Right lobe of liver (tissue), 6 donors: ENCODE data around the gene GPR78. TPM values are rescaled to one million over a fixed set of nuclear protein-coding genes. Genes with fewer than 3 reads are reported as not detected.
A peak's percentile ranks its signal among the peaks of the same experiment; 100 is the strongest.

ENCODE experiments used
- ATAC-seq, 4 donors: fragments of 200-7000 bp; cut with Tn5 transposase; one replicate each; pipeline ENCODE4 v1.9.1; 2020; ENCODE audit warnings: mild to moderate bottlenecking in 4 of 4, moderate library complexity in 4 of 4
- DNase-seq, 3 donors: peaks; one replicate each; pipeline ENCODE4 v3.0.0-alpha.2; 2020
- H3K27ac ChIP-seq, 3 donors: fragments of 200-600 bp; one replicate each; pipeline ENCODE4 v1.8.0; 2022
- H3K27me3 ChIP-seq, 2 donors: fragments of 200-600 bp; one replicate each; pipeline ENCODE4 v1.8.0; 2022
- H3K36me3 ChIP-seq, 4 donors: fragments of 200-600 bp; sonication (generic) in 1 of 4; one replicate each; pipeline versions ENCODE4 v1.5.1 to v1.8.0; 2017 to 2022; ENCODE audit warnings: control low read depth in 1 of 4
- H3K4me1 ChIP-seq, 4 donors: fragments of 200-600 bp; sonication (generic) in 1 of 4; one replicate each; pipeline versions ENCODE4 v1.5.1 to v1.8.0; 2017 to 2022; ENCODE audit warnings: control low read depth in 1 of 4
- H3K4me3 ChIP-seq, 3 donors: fragments of 200-600 bp; one replicate each; pipeline ENCODE4 v1.8.0; 2022
- H3K9me3 ChIP-seq, 4 donors: fragments of 200-600 bp; sonication (generic) in 1 of 4; one replicate each; pipeline versions ENCODE4 v1.5.1 to v1.8.0; 2017 to 2022; ENCODE audit warnings: control low read depth in 1 of 4
- POLR2A ChIP-seq: fragments of 450-650 bp; IDR thresholded peaks from one replicate; pipeline ENCODE4 v1.6.1; 2017; ENCODE audit warnings: antibody characterized with exemption, mild to moderate bottlenecking
- WGBS: methylation state at CpG from one replicate; pipeline ENCODE4 v1.1.6; 2018; ENCODE audit warnings: low coverage, low lambda C conversion rate; ENCODE audit not compliant: insufficient coverage; ENCODE audit errors: missing lambda C conversion rate; 5-methylcytosine and 5-hydroxymethylcytosine counted together
- intact Hi-C, 2 donors: fragments of 100-400 bp; cut with DNase I; formaldehyde crosslinking; loops; one replicate each; pipeline versions ENCODE4 v1.11.2 to v1.14.1; 2022
- total RNA-seq, 6 experiments: library from RNA; depleted of rRNA in 2 of 6; stranded (reverse); fragments of >200 nt in 2 of 6; fragmentation: NEBNext Ultra II Directional in 3 of 6; extraction: Animal tissue kit (Norgen Biotek cat#: 25700) in 3 of 6; gene quantifications; one replicate each; pipeline versions ENCODE4 v1.1.0 to v1.2.4, GENCODE V29; 2016 to 2023
- TF ChIP-seq, protein P1 (sequence below), 4 donors: fragments of 200-600 bp in 3 of 4; fragments of 450-650 bp in 1 of 4; IDR thresholded peaks; one replicate each; pipeline versions ENCODE4 v1.5.1 to v1.8.0; 2016 to 2022; ENCODE audit warnings: antibody characterized with exemption in 4 of 4, mild to moderate bottlenecking in 2 of 4
- donor health status: DM: no; HTN: yes; CAD: no.
- donor health status: DM: no; HTN: no; CAD: no.
- donor health status: DM: no; HTN: no; CAD: no.
- donor health status: DM: no; HTN: yes; CAD: no.
- donor health status: DM: no; HTN: yes; CAD: no.

Gene GPR78
- total RNA-seq, 6 experiments from 2014 or later, result not detected

- no peak overlapping the region for H3K4me3 ChIP-seq
- H3K4me1 ChIP-seq, result no peaks in the 10 kb centered on the region
- no peak overlapping the region for H3K27ac ChIP-seq
- ATAC-seq (no peak), DNase-seq (no peak)
- no peaks in the 10 kb centered on the region for H3K9me3 ChIP-seq
- intact Hi-C loops, result no loop called here
- 60% methylated on average over 1 of the region's 4 CpGs for WGBS
- peaks cover 0 to 12% of the 10 kb centered on the region in 2 donors for H3K27me3 ChIP-seq
- no peaks in the 10 kb centered on the region for H3K36me3 ChIP-seq
- TF ChIP-seq, protein P1, sequence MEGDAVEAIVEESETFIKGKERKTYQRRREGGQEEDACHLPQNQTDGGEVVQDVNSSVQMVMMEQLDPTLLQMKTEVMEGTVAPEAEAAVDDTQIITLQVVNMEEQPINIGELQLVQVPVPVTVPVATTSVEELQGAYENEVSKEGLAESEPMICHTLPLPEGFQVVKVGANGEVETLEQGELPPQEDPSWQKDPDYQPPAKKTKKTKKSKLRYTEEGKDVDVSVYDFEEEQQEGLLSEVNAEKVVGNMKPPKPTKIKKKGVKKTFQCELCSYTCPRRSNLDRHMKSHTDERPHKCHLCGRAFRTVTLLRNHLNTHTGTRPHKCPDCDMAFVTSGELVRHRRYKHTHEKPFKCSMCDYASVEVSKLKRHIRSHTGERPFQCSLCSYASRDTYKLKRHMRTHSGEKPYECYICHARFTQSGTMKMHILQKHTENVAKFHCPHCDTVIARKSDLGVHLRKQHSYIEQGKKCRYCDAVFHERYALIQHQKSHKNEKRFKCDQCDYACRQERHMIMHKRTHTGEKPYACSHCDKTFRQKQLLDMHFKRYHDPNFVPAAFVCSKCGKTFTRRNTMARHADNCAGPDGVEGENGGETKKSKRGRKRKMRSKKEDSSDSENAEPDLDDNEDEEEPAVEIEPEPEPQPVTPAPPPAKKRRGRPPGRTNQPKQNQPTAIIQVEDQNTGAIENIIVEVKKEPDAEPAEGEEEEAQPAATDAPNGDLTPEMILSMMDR (IDR thresholded peaks at IDR 0.05), result no peak
- TF ChIP-seq POLR2A, result no peak
These were observed 3.4 kb downstream of the GPR78 start for GRCh38 chr4:8583655-8584025.

DNA sequence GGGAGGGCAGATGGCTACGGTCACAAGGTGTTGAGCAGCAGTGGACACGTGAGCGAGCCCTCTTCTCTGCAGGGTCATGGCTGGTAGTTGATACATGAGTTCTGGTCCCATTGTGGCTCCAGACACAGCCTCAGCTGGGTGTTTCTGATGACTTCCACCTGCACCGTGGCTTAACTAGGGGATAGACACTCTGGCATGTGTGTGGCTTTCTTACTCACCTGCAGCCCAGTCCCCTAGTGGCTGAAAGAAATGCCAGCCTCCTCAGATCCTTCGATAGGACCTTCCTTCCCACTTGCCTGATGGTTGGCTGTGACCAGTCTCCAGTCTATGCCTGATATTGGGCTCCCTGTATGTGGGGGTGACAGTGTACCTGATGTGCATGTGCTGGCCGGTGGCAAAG is 5.0 kb downstream of the GPR78 start:
- no peak for TF ChIP-seq POLR2A
- no CpG with 5 or more reads among the region's 6 CpGs for WGBS
- intact Hi-C loops, result loop anchor here in 1 of 2 donors (5.0 kb wide), 1 partner anchor 118 kb away; no protein-coding TSS in a partner anchor
- Histone ChIP-seq H3K9me3 (no peaks in the 10 kb centered on the region), H3K4me1 (no peaks in the 10 kb centered on the region), H3K27ac (no peak overlapping the region), H3K36me3 (no peaks in the 10 kb centered on the region), H3K27me3 (peaks cover 0 to 11% of the 10 kb centered on the region in 2 donors), H3K4me3 (no peak overlapping the region)
- ATAC-seq (no peak), DNase-seq (peak in 2 of 3 donors; percentile 12 to 15)

DNA sequence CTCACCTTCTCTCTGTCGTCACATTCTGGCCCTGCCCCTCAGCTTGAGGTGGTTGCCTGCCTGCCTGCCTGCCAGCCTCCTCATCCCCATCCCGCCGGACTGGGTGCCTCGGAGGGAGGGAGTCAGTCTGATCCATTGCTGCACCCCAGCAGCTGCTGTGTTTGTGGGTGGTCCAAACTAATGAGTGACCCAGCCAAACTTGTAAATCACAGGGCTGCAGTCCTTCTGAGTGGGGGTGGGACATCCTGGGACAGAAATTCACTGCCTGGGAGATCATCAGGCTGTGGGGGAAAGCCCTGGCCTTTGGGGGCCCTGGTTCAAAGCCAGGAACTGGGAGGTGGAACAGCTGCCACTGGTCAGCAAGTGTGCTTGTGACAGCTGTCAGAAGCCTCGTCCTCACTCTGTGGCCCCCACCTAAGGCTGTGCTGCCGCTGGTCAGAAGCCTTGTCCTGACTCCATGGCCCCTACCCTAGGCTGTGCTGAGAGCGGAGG is 5.6 kb downstream of the GPR78 start:
- ATAC-seq (no peak), DNase-seq (peak in 2 of 3 donors; percentile 17 to 37)
- TF ChIP-seq POLR2A, result no peak
- TF ChIP-seq, protein P1 (IDR thresholded peaks at IDR 0.05), result no peak
- Histone ChIP-seq H3K27me3 (peaks cover 0 to 7% of the 10 kb centered on the region in 2 donors), H3K36me3 (no peaks in the 10 kb centered on the region), H3K27ac (no peak overlapping the region), H3K9me3 (no peaks in the 10 kb centered on the region), H3K4me1 (no peaks in the 10 kb centered on the region), H3K4me3 (no peak overlapping the region)
- WGBS, result 52% methylated on average over 3 of the region's 7 CpGs
- intact Hi-C loops, result loop anchor here in 1 of 2 donors (5.0 kb wide), 1 partner anchor 118 kb away; no protein-coding TSS in a partner anchor

- no peaks in the 10 kb centered on the region for H3K9me3 ChIP-seq
- H3K4me1 ChIP-seq, result no peaks in the 10 kb centered on the region
- no peak overlapping the region for H3K27ac ChIP-seq
- WGBS, result 33% methylated on average over 3 of the region's 5 CpGs
- ATAC-seq (no peak), DNase-seq (peak in 1 of 3 donors; percentile 15)
- peaks cover 0 to 2% of the 10 kb centered on the region in 2 donors for H3K27me3 ChIP-seq
- no peaks in the 10 kb centered on the region for H3K36me3 ChIP-seq
- intact Hi-C loops, result loop anchor here in 1 of 2 donors (5.0 kb wide), 1 partner anchor 119 kb away; no protein-coding TSS in a partner anchor
- no peak overlapping the region for H3K4me3 ChIP-seq
- no peak for TF ChIP-seq POLR2A
- TF ChIP-seq, protein P1 (IDR thresholded peaks at IDR 0.05), result no peak
These were observed 6.1 kb downstream of the GPR78 start for GRCh38 chr4:8586246-8586645.

DNA sequence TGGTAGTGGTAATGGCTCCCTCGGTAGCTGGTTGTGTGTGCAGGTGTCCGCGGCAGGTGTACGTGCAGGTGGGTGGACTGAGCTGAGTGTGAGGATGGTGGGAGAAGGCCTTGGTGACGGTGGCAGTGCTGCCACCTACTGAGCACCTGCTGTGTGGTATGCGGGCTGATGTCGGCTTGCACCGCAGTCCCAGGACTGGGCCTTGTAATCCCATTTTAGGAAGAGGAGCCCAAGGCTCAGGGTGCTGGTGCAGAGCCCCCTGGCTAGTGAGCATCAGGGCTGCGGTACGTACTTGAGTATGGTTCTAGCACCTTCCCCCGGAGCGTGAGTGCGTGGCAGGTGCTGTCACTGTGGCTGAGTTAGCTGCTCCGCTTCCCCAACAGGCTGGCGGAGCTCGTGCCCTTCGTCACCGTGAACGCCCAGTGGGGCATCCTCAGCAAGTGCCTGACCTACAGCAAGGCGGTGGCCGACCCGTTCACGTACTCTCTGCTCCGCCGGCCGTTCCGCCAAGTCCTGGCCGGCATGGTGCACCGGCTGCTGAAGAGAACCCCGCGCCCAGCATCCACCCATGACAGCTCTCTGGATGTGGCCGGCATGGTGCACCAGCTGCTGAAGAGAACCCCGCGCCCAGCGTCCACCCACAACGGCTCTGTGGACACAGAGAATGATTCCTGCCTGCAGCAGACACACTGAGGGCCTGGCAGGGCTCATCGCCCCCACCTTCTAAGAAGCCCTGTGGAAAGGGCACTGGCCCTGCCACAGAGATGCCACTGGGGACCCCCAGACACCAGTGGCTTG is 6.7 kb downstream of the GPR78 start:
- Histone ChIP-seq H3K27ac (no peak overlapping the region), H3K27me3 (no peaks in the 10 kb centered on the region), H3K9me3 (no peaks in the 10 kb centered on the region), H3K4me3 (no peak overlapping the region), H3K36me3 (no peaks in the 10 kb centered on the region), H3K4me1 (no peaks in the 10 kb centered on the region)
- 20% methylated on average over 2 of the region's 37 CpGs for WGBS
- intact Hi-C loops, result loop anchor here in 1 of 2 donors (5.0 kb wide), 1 partner anchor 120 kb away; no protein-coding TSS in a partner anchor
- ATAC-seq (peak in 1 of 4 donors; percentile 28), DNase-seq (peak in 2 of 3 donors; percentile 13 to 39)
- TF ChIP-seq, protein P1 (IDR thresholded peaks at IDR 0.05), result peak in 1 of 4 donors; percentile 12
- TF ChIP-seq POLR2A, result no peak
